Tongue (tissue), 2 donors: Measurements from ENCODE around the gene AIFM2. TPM values are rescaled to one million over a fixed set of nuclear protein-coding genes. Genes with fewer than 3 reads are reported as not detected.
A peak's percentile ranks its signal among the peaks of the same experiment; 100 is the strongest.
"Not testable (repeated sequence)": the region's sequence is repeated elsewhere in the genome, so short reads cannot be mapped to it uniquely, and the experiment has no call there.

Experiments
- DNase-seq: peaks from one replicate; pipeline ENCODE4 v3.0.0-alpha.2; 2015
- total RNA-seq: library from RNA; depleted of rRNA; stranded (reverse); fragments of >200 nt; gene quantifications from one replicate; pipeline ENCODE4 v1.2.3, GENCODE V29; 2014

The AIFM2 gene
- total RNA-seq, 1 donor from 2014 or later = 2.4 TPM

- DNase-seq = no peak
Measured at GRCh38 chr10:70090951-70091350, 41.7 kb downstream of the AIFM2 start.

- no peak for DNase-seq
Measured at GRCh38 chr10:70090013-70090412, 42.6 kb downstream of the AIFM2 start.

- no peak for DNase-seq
Measured at GRCh38 chr10:70088308-70088698, 44.3 kb downstream of the AIFM2 start.

GRCh38 chr10:70087616-70088307 is 44.9 kb downstream of the AIFM2 start:
- DNase-seq = no peak

GRCh38 chr10:70085975-70086613 is 46.5 kb downstream of the AIFM2 start:
- DNase-seq = no peak

GRCh38 chr10:70084189-70084588 is 48.4 kb downstream of the AIFM2 start:
- no peak for DNase-seq

GRCh38 chr10:70080789-70081188 is 51.8 kb downstream of the AIFM2 start:
- not testable (repeated sequence) for DNase-seq

GRCh38 chr10:70078937-70079336 is 53.7 kb downstream of the AIFM2 start:
- no peak for DNase-seq

GRCh38 chr10:70078329-70078728 is 54.3 kb downstream of the AIFM2 start:
- DNase-seq = no peak

- DNase-seq = no peak
Measured at GRCh38 chr10:70074971-70075370, 57.7 kb downstream of the AIFM2 start.

- DNase-seq = peak; percentile 10
Measured at GRCh38 chr10:70074165-70074564, 58.5 kb downstream of the AIFM2 start.

- no peak for DNase-seq
Measured at GRCh38 chr10:70070834-70071233, 61.8 kb downstream of the AIFM2 start.

- DNase-seq = no peak
Measured at GRCh38 chr10:70069346-70069745, 63.3 kb downstream of the AIFM2 start.

GRCh38 chr10:70068925-70069324 is 63.7 kb downstream of the AIFM2 start:
- no peak for DNase-seq

GRCh38 chr10:70067586-70067985 is 65.0 kb downstream of the AIFM2 start:
- no peak for DNase-seq

- DNase-seq = no peak
Measured at GRCh38 chr10:70066190-70066589, 66.4 kb downstream of the AIFM2 start.

GRCh38 chr10:70064486-70064885 is 68.1 kb downstream of the AIFM2 start:
- DNase-seq = no peak

- no peak for DNase-seq
Measured at GRCh38 chr10:70063418-70064098, 69.1 kb downstream of the AIFM2 start.

Other genes starting within 250 kb of the AIFM2 start
- 18.9 TPM for gene MACROH2A2, start 80.0 kb downstream of the AIFM2 start, total RNA-seq
- gene TYSND1, start 13.9 kb upstream of the AIFM2 start, total RNA-seq = 14.0 TPM
- gene SAR1A, start 37.7 kb upstream of the AIFM2 start, total RNA-seq = 121 TPM
- 83.2 TPM for gene PPA1, start 100.6 kb upstream of the AIFM2 start, total RNA-seq
- gene NPFFR1, start 151.2 kb upstream of the AIFM2 start, total RNA-seq = not detected
- 66.1 TPM for gene LRRC20, start 249.8 kb upstream of the AIFM2 start, total RNA-seq